HG02973 (cell line): Measurements from ENCODE around the gene C10orf105.

Experiments
- ATAC-seq: cut with Tn5 transposase; IDR thresholded peaks from one replicate; pipeline ENCODE4 v1.9.1; 2021; ENCODE audit warnings: moderate library complexity; ENCODE audit not compliant: unreplicated experiment

Gene C10orf105

DNA sequence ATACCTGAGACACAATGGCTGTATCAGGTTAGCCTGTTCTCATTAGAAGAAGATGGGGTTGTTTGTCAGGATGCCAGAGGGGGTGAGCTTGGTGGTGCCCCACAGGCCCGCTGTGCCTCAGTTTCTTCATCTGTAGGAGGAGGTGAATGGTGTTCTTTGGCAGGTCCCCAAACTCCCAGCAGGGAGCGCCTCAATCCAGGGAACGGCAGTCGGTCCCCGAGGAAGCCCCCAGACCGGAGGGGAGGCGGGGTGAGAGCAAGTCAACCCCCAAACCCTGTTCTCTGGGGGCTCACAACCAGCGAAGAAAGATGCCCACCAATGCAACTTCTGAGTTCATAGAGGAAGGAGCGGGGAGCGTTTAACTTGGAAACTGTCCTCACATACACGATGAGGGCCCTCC is 16.0 kb downstream of the C10orf105 start:
- no peak for ATAC-seq

DNA sequence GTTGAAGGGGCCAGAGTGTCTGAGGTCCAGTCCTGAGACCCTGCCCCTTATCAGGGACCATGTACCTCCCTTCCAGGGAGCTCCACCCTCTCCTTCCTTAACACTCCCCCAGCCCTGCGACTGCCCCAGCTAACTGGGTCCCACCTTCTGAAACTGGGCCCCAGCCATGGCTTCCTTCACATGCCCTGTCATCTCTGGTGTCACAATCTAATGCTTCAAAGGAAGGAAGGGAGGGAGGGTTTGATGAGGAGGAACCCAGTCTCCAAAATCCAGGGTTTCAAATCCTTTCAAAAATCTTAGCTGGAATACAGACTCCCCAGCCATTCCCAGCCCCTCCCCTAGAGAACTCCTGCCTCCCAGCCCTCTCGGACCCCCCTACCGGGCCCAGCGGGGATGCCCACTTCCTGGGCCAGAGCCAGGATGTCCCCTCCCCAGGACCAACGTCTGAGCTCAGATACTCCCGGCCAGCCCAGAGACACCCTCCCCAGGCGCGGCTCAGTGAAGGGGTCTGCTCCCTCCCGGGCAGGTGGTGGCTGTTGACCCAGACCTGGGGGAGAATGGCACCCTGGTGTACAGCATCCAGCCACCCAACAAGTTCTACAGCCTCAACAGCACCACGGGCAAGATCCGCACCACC is 18.0 kb downstream of the C10orf105 start:
- no peak for ATAC-seq

DNA sequence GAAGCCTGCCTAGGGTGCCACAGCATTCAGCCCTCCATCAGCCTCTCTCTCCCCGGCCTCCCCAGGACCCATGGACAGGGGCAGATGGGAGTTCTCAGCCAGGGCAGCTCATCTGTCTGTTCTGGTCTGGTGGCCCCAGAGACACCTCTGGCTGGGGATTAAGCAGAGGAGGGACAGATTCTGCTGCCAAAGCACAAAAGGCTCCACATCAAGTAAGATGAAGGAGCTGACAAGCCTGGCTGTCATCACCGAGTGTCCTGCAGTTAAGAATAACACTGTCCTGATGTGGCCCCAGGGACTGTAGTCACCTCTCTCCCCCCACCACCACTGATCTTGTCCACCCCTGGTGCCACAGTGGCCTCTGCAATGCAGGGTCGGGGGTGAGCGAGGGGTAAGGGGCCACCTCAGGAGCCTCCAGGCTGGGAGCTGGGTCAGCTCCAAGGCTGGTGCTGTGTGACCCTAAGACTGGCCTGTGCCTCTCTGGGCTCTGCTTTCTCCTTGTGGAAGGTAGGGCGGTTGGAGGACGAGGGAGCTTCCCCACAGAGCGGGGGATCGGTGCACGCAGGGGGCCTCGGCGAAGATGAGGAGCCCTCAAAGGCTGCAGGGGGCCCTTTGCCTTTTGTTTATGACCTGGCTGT is 18.7 kb downstream of the C10orf105 start:
- ATAC-seq, result no peak

DNA sequence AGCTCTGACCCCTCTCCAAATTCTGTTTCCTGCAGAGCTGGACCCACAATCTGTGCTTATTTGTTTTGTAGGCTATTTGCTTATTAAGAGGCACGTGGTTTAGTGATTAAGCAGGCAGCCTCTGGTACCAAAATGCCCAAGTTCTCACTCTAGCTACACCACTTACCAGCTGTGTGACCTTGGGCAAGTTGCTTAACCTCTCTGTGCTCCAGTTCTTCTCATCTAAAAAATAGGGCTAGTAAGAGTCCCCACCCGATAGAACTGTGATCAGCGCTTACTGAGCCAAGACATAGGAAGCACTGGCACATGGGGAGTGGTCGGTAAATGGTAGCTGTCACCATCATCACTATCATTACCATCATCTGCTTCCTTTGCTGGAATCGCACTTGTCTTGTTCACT is 20.8 kb downstream of the C10orf105 start:
- no peak for ATAC-seq

DNA sequence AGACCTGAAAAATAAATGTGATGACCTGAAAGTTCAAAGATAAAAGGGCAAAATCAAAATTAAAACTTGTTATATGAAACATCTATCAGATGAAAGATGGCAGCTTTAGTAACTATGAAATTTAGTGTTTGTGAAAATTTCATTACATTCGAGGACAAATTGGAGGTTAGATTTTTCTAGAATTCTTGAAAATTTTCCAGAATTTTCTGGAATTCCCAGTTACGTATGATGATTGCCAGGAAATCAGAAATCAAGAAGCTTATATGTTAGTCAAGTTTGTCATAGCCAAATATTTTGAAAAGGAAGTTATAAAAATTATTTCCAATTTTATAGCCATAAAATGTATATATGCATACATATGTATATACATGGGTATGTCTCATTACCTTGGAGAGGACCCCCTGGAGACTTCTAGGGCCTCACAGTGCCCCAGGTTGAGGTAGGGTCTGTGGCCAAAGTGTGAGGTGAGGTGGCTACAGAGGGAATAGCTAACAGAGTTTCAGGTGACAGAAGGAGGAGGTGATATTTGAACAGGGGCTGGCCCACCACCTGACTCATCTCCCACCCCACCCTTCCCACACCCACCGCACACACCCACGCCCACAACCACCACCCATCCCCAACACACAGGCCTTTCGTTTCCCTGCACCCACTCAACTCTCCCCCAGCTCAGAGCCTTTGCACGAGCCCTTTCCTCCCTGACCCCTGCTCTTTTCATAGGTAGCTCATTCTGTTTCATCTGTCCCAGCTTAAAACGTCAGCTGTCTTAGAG is 21.5 kb downstream of the C10orf105 start:
- ATAC-seq, result no peak

DNA sequence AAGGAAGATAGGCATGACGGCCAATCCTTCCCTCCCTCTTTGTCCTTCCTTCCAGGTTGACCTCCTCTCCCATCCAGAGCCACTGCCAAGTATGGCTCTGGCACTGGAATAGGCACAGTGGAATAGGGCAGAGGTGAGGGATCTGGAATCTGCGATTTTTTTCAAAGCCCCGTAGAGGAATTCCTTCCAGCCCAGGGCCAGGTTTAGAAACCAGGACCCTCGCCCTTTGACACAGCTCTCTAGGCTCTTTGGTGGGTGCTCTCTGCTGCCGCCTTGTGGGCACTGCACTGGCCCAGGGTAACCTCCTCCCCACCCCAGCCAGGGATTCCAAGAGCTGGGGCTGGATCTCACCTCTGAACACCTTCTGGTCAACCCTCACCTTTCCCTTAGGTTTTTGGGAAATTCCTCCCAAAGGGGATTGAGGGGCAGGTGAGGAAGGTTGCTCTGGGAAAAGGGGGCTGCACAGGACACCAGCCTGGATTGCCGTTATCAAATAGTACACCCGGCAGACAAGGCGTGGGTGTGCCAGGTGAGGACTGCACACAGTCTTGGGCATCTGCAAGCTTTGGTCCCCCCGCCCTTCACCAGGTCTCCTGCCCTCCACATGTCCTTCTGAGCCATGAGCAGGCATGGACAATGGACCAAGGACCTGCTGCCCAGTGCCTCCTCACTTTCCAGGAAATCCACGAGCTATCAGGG is 22.8 kb downstream of the C10orf105 start:
- ATAC-seq, result no peak

DNA sequence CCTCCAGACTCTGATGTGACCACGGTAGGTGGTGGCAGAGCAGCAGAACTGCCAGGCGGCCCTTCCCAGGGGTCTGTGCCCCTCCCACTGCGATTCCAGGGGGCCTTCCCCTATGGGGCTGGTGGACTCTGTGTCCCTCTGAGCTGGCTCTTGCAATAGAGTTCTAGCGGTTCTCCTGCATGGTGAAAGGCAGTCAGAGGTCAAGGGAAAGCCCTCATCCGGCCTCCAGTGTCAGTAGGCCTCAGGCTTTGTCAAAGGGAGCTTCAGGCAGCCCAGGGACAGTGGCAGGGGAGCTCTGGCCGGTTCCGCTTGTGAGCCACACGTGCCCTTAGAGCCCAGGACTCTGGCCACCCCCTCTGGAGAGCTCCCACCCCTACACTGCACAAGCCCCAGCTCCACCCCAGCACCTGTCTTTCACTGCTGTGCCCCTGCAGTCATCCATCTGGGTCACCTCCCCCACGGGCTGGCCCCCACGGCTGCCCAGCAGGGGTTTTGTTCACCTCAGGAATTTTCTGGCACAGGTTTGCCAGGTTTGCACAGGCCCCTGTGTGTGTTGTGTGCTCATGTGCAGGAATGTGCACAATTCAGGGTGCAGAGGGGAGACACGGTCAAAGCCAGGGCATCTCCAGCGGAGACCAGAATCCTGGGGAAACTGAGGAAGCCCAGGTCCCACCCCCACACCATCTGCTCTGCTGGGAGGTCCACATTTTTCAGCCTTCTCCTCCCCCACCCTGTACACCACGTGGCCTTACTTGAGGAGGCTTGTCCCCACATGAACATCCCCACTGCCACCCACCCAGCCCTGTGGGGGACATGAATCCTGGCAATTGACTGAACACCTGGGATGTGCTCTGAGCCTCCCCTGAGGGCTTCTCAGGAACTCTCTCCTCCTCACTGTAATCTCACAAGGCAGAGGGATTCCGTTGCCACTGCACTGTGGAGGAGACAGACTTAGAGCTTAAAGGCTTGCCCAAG is 23.8 kb downstream of the C10orf105 start:
- ATAC-seq, result no peak

DNA sequence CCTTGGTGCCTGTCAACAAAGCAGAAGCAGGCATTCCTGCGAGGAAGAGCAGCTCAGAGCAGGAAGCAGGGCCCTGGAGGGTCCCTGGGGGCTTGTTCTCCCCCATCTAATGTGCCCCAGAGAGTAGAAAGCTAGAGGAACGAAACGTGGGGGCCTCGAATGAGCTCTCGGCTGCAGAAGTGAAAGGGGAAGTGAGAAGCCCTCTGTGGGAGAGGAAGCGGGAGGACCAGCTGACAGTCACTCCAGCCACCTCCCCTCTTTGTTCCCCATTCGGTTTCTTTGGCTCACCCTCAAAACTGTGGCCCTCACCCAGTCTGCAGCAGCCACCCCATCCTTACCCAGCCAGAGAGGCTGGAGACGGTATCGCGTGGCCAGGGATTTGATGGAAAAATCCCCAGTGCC is 25.0 kb downstream of the C10orf105 start:
- peak; percentile 63 for ATAC-seq

DNA sequence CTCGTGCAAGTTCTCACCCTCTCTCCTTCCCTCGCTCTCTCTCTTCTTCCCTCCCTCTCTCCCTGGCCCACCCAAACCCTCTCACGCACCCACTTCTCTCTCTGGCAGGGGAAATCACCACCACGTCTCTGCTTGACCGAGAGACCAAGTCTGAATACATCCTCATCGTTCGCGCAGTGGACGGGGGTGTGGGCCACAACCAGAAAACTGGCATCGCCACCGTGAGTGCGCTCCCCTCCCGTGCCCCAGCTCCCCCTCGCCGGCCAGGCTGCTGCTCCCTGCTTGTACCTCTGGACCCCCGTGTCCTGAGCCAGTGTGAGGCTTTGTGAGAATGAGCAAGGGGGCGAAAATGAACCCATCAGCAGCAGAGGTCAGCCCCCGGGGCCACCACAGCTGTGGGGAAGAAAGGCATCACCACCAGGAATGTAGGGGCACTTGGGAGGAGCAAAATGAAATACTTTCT is 25.5 kb downstream of the C10orf105 start:
- no peak for ATAC-seq

DNA sequence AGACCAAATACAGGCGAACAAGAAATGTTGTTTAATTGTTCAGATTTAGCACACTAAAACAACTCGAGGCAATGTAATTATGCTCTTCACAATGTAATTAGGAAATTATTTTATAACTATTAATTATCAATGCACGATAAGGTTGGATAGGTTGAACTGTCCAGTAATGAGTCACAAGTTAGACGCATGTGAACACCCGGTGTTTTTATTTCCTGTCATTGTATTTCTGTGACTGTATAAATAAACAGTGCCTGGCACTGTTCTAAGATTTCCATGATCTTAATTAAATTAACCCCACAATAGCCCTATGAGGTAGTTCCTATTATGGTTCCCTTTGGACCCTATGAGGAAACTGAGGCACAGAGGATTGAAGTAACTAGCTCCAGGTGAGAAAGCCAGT is 26.2 kb downstream of the C10orf105 start:
- no peak for ATAC-seq

DNA sequence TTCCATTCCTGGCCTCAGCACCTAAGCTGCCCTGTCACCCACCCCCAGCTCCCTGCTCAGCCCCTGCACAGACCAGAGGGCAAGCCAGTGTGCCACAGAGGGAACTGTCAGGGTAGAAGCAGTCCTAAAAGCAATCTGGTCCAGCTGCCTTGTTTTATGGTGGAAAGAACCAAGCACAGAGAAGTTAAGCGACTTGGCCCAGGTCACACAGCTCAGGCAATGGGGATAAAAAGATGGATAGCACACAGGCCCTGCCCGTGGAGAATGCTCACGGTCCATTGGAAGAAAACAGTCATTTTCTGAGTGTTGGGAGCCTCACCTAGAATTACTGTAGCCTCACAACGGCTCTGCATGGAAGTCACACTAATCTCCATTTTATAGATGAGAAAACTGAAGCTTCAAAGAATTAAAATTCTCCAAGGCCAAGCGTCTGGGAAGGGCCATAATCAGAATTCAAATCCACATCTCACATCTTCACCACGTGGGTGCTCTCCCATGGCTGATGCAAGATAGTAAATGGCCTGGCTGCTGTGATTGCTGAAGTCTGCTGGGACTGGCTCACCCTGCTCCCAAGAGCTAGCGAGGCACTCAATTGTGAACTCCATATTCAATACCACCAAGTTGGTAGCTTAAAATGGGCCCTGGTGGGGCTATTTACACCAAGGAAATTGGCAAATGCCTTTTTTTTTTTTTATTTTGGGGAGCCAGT is 26.8 kb downstream of the C10orf105 start:
- no peak for ATAC-seq

DNA sequence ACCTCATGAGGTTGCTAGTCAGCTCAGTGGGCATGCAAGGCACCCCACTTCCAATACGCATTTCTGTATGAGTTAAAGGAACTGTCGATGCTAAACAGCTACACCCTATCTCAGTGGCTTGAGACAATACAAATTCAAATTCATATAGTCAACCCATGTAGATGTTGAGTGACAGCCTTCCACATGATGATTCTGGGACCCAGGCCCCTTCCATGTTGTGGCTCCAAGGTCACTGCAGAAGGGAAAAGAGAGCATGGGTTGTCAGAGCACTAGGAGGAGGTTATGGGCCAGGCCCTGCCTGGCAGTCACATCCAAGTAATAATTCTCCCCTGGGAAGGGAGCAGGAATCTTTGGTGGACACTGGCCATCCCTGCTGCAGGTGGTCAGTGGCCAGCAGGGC is 28.2 kb downstream of the C10orf105 start:
- no peak for ATAC-seq

DNA sequence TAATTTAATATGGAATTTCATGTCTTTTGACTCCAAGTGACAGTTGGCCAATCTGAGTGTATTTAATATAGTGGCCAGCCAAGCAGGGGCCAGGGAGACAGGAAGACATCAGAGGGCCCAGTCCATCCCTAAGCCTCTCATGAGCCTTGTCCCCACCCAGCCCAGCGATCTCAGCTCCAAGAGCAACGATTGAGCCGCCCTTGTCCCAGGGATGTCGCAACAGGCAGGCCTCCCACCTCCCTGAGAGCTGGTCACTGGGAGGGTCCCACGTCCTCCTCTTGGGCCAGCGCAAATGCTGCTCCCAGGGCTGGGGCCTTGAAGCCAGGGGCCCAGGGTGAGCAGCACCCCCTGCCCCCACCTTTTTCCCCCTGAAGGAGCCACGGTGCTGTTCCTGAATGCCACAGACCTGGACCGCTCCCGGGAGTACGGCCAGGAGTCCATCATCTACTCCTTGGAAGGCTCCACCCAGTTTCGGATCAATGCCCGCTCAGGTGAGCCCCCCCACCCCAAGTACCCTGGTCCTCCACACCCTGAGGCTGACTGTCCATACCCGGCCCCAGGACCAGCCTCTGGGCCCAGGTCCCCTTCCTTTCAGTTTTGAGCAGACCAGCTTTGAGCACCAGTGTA is 29.4 kb downstream of the C10orf105 start:
- ATAC-seq, result no peak

DNA sequence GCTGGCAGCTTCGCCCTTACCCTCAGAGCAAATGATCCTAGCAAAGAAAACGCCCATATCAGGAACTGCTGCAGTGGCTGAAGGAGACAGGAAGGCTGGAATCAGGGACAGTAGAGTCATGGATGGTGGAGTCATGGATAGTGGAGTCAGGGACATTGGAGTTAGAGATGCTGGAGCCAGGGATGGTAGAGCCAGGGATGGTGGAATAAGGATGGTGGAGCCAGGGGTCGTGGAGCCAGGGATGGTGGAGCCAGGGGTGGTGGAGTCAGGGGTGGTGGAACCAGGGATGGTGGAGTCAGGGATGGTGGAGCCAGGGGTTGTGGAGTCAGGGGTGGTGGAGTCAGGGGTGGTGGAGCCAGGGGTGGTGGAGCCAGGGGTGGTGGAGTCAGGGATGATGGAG is 31.3 kb downstream of the C10orf105 start:
- no peak for ATAC-seq

DNA sequence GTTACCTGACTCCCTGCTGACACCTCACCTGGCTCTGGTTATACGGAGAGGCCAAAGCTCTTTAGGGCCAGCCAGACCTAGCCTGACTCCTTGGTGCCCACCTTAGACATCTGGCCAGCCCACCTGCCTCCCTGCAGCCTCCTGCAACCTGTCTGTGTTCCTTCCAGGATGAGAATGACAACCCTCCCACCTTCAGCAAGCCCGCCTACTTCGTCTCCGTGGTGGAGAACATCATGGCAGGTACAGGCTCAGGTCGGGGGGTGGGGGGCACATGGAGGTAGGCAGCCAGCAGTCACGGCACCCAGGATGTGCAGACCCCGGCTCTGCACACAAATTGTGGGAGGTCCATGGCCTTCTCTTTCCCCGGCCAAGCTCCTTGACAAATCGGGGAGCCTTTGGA is 32.1 kb downstream of the C10orf105 start:
- no peak for ATAC-seq

DNA sequence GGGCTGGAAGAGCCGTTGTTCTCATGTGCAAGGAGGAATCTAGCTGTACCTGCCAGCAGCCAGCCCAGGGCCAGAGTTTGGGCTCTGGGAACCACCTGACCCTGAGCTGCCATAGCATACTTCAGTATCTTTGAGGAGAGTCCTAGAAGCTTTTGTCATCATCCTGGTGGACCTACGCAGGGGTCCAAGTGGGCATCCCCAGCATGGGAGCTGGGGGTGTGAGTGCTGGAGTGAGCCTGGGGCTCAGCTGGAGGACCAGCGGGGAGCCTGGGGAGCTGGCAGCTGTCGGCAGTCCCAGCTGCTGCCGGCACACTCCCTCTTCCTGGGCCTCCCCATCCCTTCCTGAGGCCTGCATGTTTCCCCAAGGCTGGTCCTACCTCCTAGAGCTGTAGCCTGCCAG is 32.5 kb downstream of the C10orf105 start:
- ATAC-seq, result no peak

DNA sequence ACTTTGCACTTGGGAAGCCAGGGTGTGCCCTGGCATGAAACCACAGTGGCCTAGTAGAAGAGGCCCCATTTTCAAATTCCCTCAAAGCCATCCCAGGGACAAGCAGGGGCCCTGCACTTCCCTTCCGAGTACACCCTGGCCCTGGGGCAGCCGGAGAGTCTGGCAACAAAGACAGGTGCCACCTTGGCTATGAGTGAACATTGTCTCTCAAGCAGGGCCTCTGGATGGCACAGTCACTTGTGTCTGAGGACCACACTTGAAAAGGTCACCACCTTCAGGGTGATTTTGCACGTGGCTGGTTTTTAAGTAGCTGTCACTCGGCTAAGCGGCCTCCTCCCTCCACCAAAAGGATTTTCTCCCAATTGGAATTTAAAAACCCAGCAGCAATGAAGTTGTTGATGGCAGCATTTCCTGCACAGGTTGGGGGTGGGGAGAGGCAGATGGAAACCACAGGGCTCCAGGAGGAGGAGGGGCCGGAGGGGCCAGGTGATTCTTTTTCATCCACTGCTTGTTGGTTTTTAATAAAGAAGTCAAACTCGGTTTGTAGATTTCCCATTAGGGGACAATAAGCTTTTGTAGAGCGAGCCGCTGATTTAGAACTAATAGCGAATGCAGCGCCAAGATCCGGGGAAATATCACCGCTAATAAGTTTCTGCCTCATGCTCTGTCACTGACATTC is 33.9 kb downstream of the C10orf105 start:
- no peak for ATAC-seq

DNA sequence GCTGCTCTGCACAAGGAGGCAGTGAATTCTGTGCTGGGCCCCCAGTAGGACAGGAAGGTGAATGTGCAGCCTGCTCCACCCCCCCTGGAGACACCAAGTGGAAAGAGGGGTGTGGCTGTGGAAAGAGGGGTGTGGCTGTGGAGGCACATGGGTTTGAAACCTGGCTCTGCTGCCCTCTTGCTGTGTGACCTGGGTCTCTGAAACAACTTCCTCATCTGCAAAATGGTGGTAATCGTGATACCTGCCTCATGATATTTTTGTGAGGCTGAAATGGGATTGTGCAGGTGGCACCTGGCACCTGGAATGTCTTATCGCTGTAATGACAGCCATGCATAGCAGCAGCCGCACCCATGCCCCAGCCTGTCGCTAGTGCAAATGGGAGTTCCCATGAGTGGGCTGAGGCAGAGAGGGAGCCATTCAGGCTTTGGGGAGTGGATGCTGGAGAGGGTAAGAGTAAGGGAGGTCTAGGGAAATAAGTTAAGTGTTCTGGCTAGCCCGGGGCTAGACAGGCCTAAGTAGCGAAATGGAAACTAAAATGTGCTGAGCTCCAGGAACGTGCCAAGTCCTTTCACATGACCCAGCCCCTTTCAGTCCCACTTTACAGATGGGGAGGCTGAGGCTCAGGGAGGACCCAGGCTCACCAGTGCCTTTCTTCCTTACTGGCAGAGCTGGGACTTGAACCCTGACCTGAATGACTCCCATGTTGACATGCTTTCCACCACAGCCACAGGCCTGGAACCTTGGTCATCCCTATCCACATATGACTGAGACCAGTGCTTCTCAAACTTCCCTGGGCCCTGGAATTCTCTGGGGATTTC is 35.0 kb downstream of the C10orf105 start:
- no peak for ATAC-seq
